Spleen (tissue), 11 donors: ENCODE measurements around the gene LITAF. TPM values are rescaled to one million over a fixed set of nuclear protein-coding genes. Genes with fewer than 3 reads are reported as not detected.

Source experiments
- DNase-seq: peaks from one replicate; pipeline ENCODE4 v3.0.0-alpha.2; 2020
- H3K27ac ChIP-seq, 8 donors: fragments of 200-600 bp; sonication (generic) in 7 of 8; 1 replicate in 4 of 8; 2 replicates in 4 of 8; pipeline versions ENCODE4 v1.5.0 to v1.8.0; 2016 to 2021; ENCODE audit warnings: inconsistent platforms in 4 of 8, mild to moderate bottlenecking in 4 of 8, moderate library complexity in 1 of 8
- H3K27me3 ChIP-seq, 7 donors: fragments of 200-600 bp; sonication (generic) in 6 of 7; replicated peaks in 1 of 7; 1 replicate in 4 of 7; 2 replicates in 3 of 7; pipeline versions ENCODE4 v1.5.0 to v1.8.0; 2016 to 2021; ENCODE audit warnings: inconsistent platforms in 3 of 7, mild to moderate bottlenecking in 1 of 7
- H3K36me3 ChIP-seq, 6 donors: fragments of 200-600 bp; sonication (generic) in 5 of 6; 1 replicate in 4 of 6; 2 replicates in 2 of 6; pipeline versions ENCODE4 v1.5.0 to v1.8.0; 2016 to 2021; ENCODE audit warnings: inconsistent platforms in 2 of 6
- H3K4me1 ChIP-seq, 6 donors: fragments of 200-600 bp; sonication (generic) in 5 of 6; 1 replicate in 3 of 6; 2 replicates in 3 of 6; pipeline versions ENCODE4 v1.5.0 to v1.8.0; 2016 to 2021; ENCODE audit warnings: inconsistent platforms in 3 of 6
- H3K4me3 ChIP-seq, 8 donors: fragments of 200-600 bp; sonication (generic) in 7 of 8; 1 replicate in 4 of 8; 2 replicates in 4 of 8; pipeline versions ENCODE4 v1.5.0 to v1.8.0; 2016 to 2021; ENCODE audit warnings: inconsistent platforms in 4 of 8, mild to moderate bottlenecking in 4 of 8, moderate library complexity in 2 of 8
- H3K9me3 ChIP-seq, 8 donors: fragments of 200-600 bp; sonication (generic) in 7 of 8; 1 replicate in 4 of 8; 2 replicates in 4 of 8; pipeline versions ENCODE4 v1.5.0 to v1.8.0; 2016 to 2021; ENCODE audit warnings: inconsistent platforms in 4 of 8
- POLR2A ChIP-seq, 3 donors: fragments of 450-650 bp; IDR thresholded peaks; one replicate each; pipeline ENCODE4 v1.5.1; 2017; ENCODE audit warnings: antibody characterized with exemption in 3 of 3, mild to moderate bottlenecking in 1 of 3
- POLR2AphosphoS5 ChIP-seq, 3 donors: sonication (generic); formaldehyde crosslinking; IDR thresholded peaks; one replicate each; pipeline ENCODE4 v1.5.1; 2017; ENCODE audit warnings: antibody characterized with exemption in 3 of 3
- WGBS, 5 donors: extraction: QIAGEN DNeasy Blood & Tissue Kit in 3 of 5; methylation state at CpG; one replicate each; pipeline versions ENCODE4 v1.1.5 to v1.1.7; 2013 to 2018; 5-methylcytosine and 5-hydroxymethylcytosine counted together
- intact Hi-C: fragments of 100-400 bp; cut with DNase I; formaldehyde crosslinking; loops from one replicate; pipeline ENCODE4 v1.15.0; 2023; ENCODE audit warnings: low total_unique reads
- polyA plus RNA-seq, 3 donors: library from polyadenylated mRNA; stranded (reverse); fragments of 200-250 nt; gene quantifications; one replicate each; pipeline ENCODE4 v1.2.1, GENCODE V29; 2013
- total RNA-seq, 7 donors: library from RNA; depleted of rRNA in 3 of 7; stranded (reverse); fragments of >200 nt in 3 of 7; fragmentation: NEBNext Ultra II Directional in 4 of 7; extraction: Animal tissue kit (Norgen Biotek cat#: 25700) in 4 of 7; gene quantifications; one replicate each; pipeline versions ENCODE4 v1.1.0 to v1.2.1, GENCODE V29; 2016 to 2021
- TF ChIP-seq, protein P1 (sequence below), 11 experiments: fragments of 200-600 bp in 7 of 11; fragments of 450-650 bp in 4 of 11; sonication (generic) in 4 of 11; IDR thresholded peaks in 8 of 11; conservative IDR thresholded peaks in 3 of 11; 1 replicate in 7 of 11; 2 replicates in 4 of 11; pipeline versions ENCODE4 v1.4.0 to v1.8.0; 2016 to 2021; ENCODE audit warnings: antibody characterized with exemption in 11 of 11, inconsistent platforms in 4 of 11, mild to moderate bottlenecking in 1 of 11
- donor health status: healthy with polysubstance abuse.
- donor health status: DM: no; HTN: no; CAD: no; lungs with moderate emphysema.
- donor health status: DM: no; HTN: no; CAD: no.
- donor health status: Bipolar disorder and iron deficiency.
- donor health status: healthy.
- donor health status: DM: no; HTN: no; CAD: no.
- donor health status: DM: yes; HTN: yes; CAD: no.

Gene LITAF
- total and polyA plus RNA-seq, 10 donors, result 55.8 to 312 (median 162) TPM

- DNase-seq, result no peak
- peaks cover 0 to 30% (median 0%) of the 10 kb centered on the region in 6 donors for H3K4me1 ChIP-seq
- peaks cover 0 to 5% (median 0%) of the 10 kb centered on the region in 6 donors for H3K36me3 ChIP-seq
- H3K27me3 ChIP-seq, result no peaks in the 10 kb centered on the region
- TF ChIP-seq, protein P1, sequence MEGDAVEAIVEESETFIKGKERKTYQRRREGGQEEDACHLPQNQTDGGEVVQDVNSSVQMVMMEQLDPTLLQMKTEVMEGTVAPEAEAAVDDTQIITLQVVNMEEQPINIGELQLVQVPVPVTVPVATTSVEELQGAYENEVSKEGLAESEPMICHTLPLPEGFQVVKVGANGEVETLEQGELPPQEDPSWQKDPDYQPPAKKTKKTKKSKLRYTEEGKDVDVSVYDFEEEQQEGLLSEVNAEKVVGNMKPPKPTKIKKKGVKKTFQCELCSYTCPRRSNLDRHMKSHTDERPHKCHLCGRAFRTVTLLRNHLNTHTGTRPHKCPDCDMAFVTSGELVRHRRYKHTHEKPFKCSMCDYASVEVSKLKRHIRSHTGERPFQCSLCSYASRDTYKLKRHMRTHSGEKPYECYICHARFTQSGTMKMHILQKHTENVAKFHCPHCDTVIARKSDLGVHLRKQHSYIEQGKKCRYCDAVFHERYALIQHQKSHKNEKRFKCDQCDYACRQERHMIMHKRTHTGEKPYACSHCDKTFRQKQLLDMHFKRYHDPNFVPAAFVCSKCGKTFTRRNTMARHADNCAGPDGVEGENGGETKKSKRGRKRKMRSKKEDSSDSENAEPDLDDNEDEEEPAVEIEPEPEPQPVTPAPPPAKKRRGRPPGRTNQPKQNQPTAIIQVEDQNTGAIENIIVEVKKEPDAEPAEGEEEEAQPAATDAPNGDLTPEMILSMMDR (IDR thresholded peaks at IDR 0.05 in 8 of 11, conservative IDR thresholded peaks at IDR 0.05 in 3 of 11), result no peak
- no peak for TF ChIP-seq POLR2A (IDR thresholded peaks at IDR 0.05)
- TF ChIP-seq POLR2AphosphoS5 (IDR thresholded peaks at IDR 0.05), result no peak
- H3K9me3 ChIP-seq, result no peaks in the 10 kb centered on the region
- H3K4me3 ChIP-seq, result no peak overlapping the region
- 49 to 58% (median 50%) methylated on average over 4 of the region's 4 CpGs for WGBS, 5 donors
- H3K27ac ChIP-seq, result no peak overlapping the region
- intact Hi-C loops, result no loop called here
Observed at GRCh38 chr16:11539641-11540050, 47.1 kb downstream of the LITAF start.

- no peak for DNase-seq
- no peaks in the 10 kb centered on the region for H3K36me3 ChIP-seq
- intact Hi-C loops, result no loop called here
- H3K27me3 ChIP-seq, result no peaks in the 10 kb centered on the region
- H3K9me3 ChIP-seq, result no peaks in the 10 kb centered on the region
- no peak overlapping the region for H3K27ac ChIP-seq
- WGBS, 5 donors, result 72 to 91% (median 85%) methylated on average over 6 to 9 of the region's 9 CpGs
- H3K4me3 ChIP-seq, result no peak overlapping the region
- TF ChIP-seq POLR2A (IDR thresholded peaks at IDR 0.05), result no peak
- TF ChIP-seq, protein P1 (IDR thresholded peaks at IDR 0.05 in 8 of 11, conservative IDR thresholded peaks at IDR 0.05 in 3 of 11), result no peak
- TF ChIP-seq POLR2AphosphoS5 (IDR thresholded peaks at IDR 0.05), result peak in 2 of 3 donors; percentile 20 to 65
- peaks cover 0 to 31% (median 0%) of the 10 kb centered on the region in 6 donors for H3K4me1 ChIP-seq
Observed at GRCh38 chr16:11538880-11539279, 47.8 kb downstream of the LITAF start.

GRCh38 chr16:11536104-11536866, 50.4 kb downstream of the LITAF start:
- 82 to 94% (median 87%) methylated on average over 15 of the region's 15 CpGs for WGBS, 5 donors
- TF ChIP-seq POLR2A (IDR thresholded peaks at IDR 0.05), result no peak
- no peak for TF ChIP-seq POLR2AphosphoS5 (IDR thresholded peaks at IDR 0.05)
- TF ChIP-seq, protein P1 (IDR thresholded peaks at IDR 0.05 in 8 of 11, conservative IDR thresholded peaks at IDR 0.05 in 3 of 11), result no peak
- DNase-seq, result no peak
- no peak overlapping the region for H3K4me3 ChIP-seq
- H3K36me3 ChIP-seq, result no peaks in the 10 kb centered on the region
- H3K27ac ChIP-seq, result no peak overlapping the region
- no peaks in the 10 kb centered on the region for H3K9me3 ChIP-seq
- no peaks in the 10 kb centered on the region for H3K27me3 ChIP-seq
- intact Hi-C loops, result no loop called here
- H3K4me1 ChIP-seq, result peaks cover 0 to 45% (median 1%) of the 10 kb centered on the region in 6 donors

- Histone ChIP-seq H3K27ac (no peak overlapping the region), H3K36me3 (no peaks in the 10 kb centered on the region), H3K9me3 (no peaks in the 10 kb centered on the region), H3K4me3 (no peak overlapping the region), H3K27me3 (no peaks in the 10 kb centered on the region), H3K4me1 (peaks cover 0 to 44% (median 1%) of the 10 kb centered on the region in 6 donors)
- intact Hi-C loops, result no loop called here
- WGBS, 5 donors, result 83 to 91% (median 88%) methylated on average over 11 of the region's 11 CpGs
- no peak for DNase-seq
- no peak for TF ChIP-seq POLR2A (IDR thresholded peaks at IDR 0.05)
- TF ChIP-seq POLR2AphosphoS5 (IDR thresholded peaks at IDR 0.05), result no peak
- TF ChIP-seq, protein P1 (IDR thresholded peaks at IDR 0.05 in 8 of 11, conservative IDR thresholded peaks at IDR 0.05 in 3 of 11), result no peak
Observed at GRCh38 chr16:11535494-11535893, 51.2 kb downstream of the LITAF start.
